ENCODE data around the gene ST8SIA5. TPM values are rescaled to one million over a fixed set of nuclear protein-coding genes. Genes with fewer than 3 reads are reported as not detected.

The ST8SIA5 gene
- total RNA-seq, 1 experiment from 2014 or later: 5.4 TPM

GRCh38 chr18:46712406-46712805 lies 44.4 kb downstream of the ST8SIA5 start:
- H3K36me3 Mint-ChIP-seq: no peaks in the 10 kb centered on the region
- peaks cover 11% of the 10 kb centered on the region for H3K4me1 Mint-ChIP-seq
- H3K4me3 Mint-ChIP-seq: no peak overlapping the region
- DNase-seq (ENCODE audit: low spot score): no peak
- no peak for TF ChIP-seq ZNF425 (CRISPR knock-in tag; conservative IDR thresholded peaks at IDR 0.05)
- no peak for TF ChIP-seq MYBL2 (CRISPR knock-in tag; IDR thresholded peaks at IDR 0.05)
- TF ChIP-seq ETV6 (CRISPR knock-in tag; IDR thresholded peaks at IDR 0.05): no peak
- no peak for TF ChIP-seq ZNF532 (CRISPR knock-in tag; IDR thresholded peaks at IDR 0.05; ENCODE audit: borderline replicate concordance)
- H3K9me3 Mint-ChIP-seq: no peaks in the 10 kb centered on the region
- CTCF ChIA-PET: no interaction called here
- H3K27ac Mint-ChIP-seq: no peak overlapping the region
- POLR2A ChIA-PET: no interaction called here
- no peaks in the 10 kb centered on the region for H3K27me3 Mint-ChIP-seq (ENCODE audit: low read depth)
- ATAC-seq: no peak

- Mint-ChIP-seq H3K27ac (no peak overlapping the region), H3K4me3 (no peak overlapping the region), H3K4me1 (peaks cover 19% of the 10 kb centered on the region), H3K27me3 (ENCODE audit: low read depth) (no peaks in the 10 kb centered on the region), H3K36me3 (no peaks in the 10 kb centered on the region), H3K9me3 (no peaks in the 10 kb centered on the region)
- ChIA-PET POLR2A (interaction anchor here (0.6 kb wide), 2 partner anchors 74 to 1380 kb away, joined by 3 to 9 read pairs; no protein-coding TSS in a partner anchor), CTCF (interaction anchor here (0.5 to 1.2 kb wide), 3 partner anchors 32 to 53 kb away, joined by 3 to 8 read pairs (median 3); no protein-coding TSS in a partner anchor)
- DNase-seq (ENCODE audit: low spot score) (no peak), ATAC-seq (0 out of 2 replicates have a peak, but pooled peaks have one; percentile 13)
- no peak for TF ChIP-seq IRF2 (CRISPR knock-in tag; IDR thresholded peaks at IDR 0.05; ENCODE audit: borderline replicate concordance, low read depth)
- no peak for TF ChIP-seq ESRRA (CRISPR knock-in tag; IDR thresholded peaks at IDR 0.05; ENCODE audit: borderline replicate concordance)
- TF ChIP-seq GABPB1 (CRISPR knock-in tag; IDR thresholded peaks at IDR 0.05): no peak
- no peak for TF ChIP-seq PRRX2 (CRISPR knock-in tag; IDR thresholded peaks at IDR 0.05)
- TF ChIP-seq RELA (CRISPR knock-in tag; IDR thresholded peaks at IDR 0.05; ENCODE audit: borderline replicate concordance): no peak
- TF ChIP-seq TP53 (CRISPR knock-in tag; IDR thresholded peaks at IDR 0.05): no peak
- no peak for TF ChIP-seq ZNF263 (CRISPR knock-in tag; IDR thresholded peaks at IDR 0.05; ENCODE audit: low read depth)
- no peak for TF ChIP-seq MXD4 (CRISPR knock-in tag; IDR thresholded peaks at IDR 0.05; ENCODE audit: borderline replicate concordance)
- no peak for TF ChIP-seq AR (CRISPR knock-in tag; IDR thresholded peaks at IDR 0.05)
- TF ChIP-seq NR3C1 (CRISPR knock-in tag; conservative IDR thresholded peaks at IDR 0.05; ENCODE audit: low read depth): no peak
- TF ChIP-seq ZNF138 (CRISPR knock-in tag; conservative IDR thresholded peaks at IDR 0.05): no peak
- no peak for TF ChIP-seq ETV6 (CRISPR knock-in tag; IDR thresholded peaks at IDR 0.05)
- no peak for TF ChIP-seq RORB (CRISPR knock-in tag; IDR thresholded peaks at IDR 0.05)
- TF ChIP-seq ZNF425 (CRISPR knock-in tag; conservative IDR thresholded peaks at IDR 0.05): no peak
Measured at GRCh38 chr18:46711444-46711863, 45.4 kb downstream of the ST8SIA5 start.
